ENCODE data around the gene RANBP1.

- TF ChIP-seq POLR2A (IDR thresholded peaks at IDR 0.05; ENCODE audit: low read depth, low read length) = no peak
- TF ChIP-seq RAD21 (IDR thresholded peaks at IDR 0.05; ENCODE audit: low read length) = no peak
- TF ChIP-seq CTCF (conservative IDR thresholded peaks at IDR 0.05; ENCODE audit: low read depth, low read length) = no peak
These were observed 50.8 kb downstream of the RANBP1 start for GRCh38 chr22:20166703-20167102.

Measured in IMR-90 (cell line).